SU-DHL-6 (cell line): ENCODE data around the gene CLSTN3.

Experiments
- H2AFZ ChIP-seq: fragments of 200-600 bp; sonication (generic); 2 replicates; pipeline ENCODE4 v1.6.1; 2014; ENCODE audit warnings: low read depth, mild to moderate bottlenecking, moderate library complexity, mixed read lengths, antibody characterized with exemption, low read length; ENCODE audit not compliant: severe bottlenecking
- H3F3A ChIP-seq: fragments of 200-600 bp; shearing (Covaris generic); 2 replicates; pipeline ENCODE4 v1.6.0; 2016; ENCODE audit warnings: antibody characterized with exemption, mild to moderate bottlenecking; ENCODE audit not compliant: insufficient read depth
- H3K27ac ChIP-seq: fragments of 200-600 bp; sonication (generic); 2 replicates; pipeline ENCODE4 v1.5.1; 2016; ENCODE audit warnings: low read depth, mild to moderate bottlenecking, low read length, moderate library complexity, mixed read lengths
- H3K27me3 ChIP-seq: fragments of 200-600 bp; sonication (generic), shearing (Covaris generic); 2 replicates; pipeline ENCODE4 v1.6.0; 2014; ENCODE audit warnings: mild to moderate bottlenecking, low read length
- H3K36me3 ChIP-seq: fragments of 200-600 bp; sonication (generic); 2 replicates; pipeline ENCODE4 v1.6.1; 2014; ENCODE audit warnings: mild to moderate bottlenecking, low read length, mixed read lengths
- H3K4me2 ChIP-seq: fragments of 300-600, 200-600 bp; shearing (Covaris generic), sonication (generic); 2 replicates; pipeline ENCODE4 v1.6.0; 2014; ENCODE audit warnings: low read length, low read depth, mild to moderate bottlenecking; ENCODE audit not compliant: poor library complexity, severe bottlenecking
- H3K4me3 ChIP-seq: fragments of 200-600 bp; sonication (generic); 2 replicates; pipeline ENCODE4 v1.5.1; 2014; ENCODE audit warnings: antibody characterized with exemption, low read length, mild to moderate bottlenecking, mixed read lengths; ENCODE audit not compliant: insufficient read depth, poor library complexity, severe bottlenecking
- H3K79me2 ChIP-seq: fragments of 200-600 bp; sonication (generic); 2 replicates; pipeline ENCODE4 v1.6.1; 2014; ENCODE audit warnings: mild to moderate bottlenecking, low read length, moderate library complexity; ENCODE audit not compliant: insufficient read depth
- H3K9ac ChIP-seq: fragments of 200-600 bp; sonication (generic); 2 replicates; pipeline ENCODE4 v1.7.0; 2014; ENCODE audit warnings: mild to moderate bottlenecking, low read length
- H3K9me2 ChIP-seq: fragments of 200-600 bp; sonication (generic); replicated peaks from 2 replicates; pipeline ENCODE4 v1.6.1; 2014; ENCODE audit warnings: low read length; ENCODE audit not compliant: insufficient read depth
- H3K9me3 ChIP-seq: fragments of 200-600 bp; sonication (generic); 2 replicates; pipeline ENCODE4 v1.6.1; 2014; ENCODE audit warnings: low read length, mixed read lengths; ENCODE audit not compliant: insufficient read depth
- H4K20me1 ChIP-seq: fragments of 200-600 bp; sonication (generic); 2 replicates; pipeline ENCODE4 v1.6.1; 2014; ENCODE audit warnings: low read depth, mild to moderate bottlenecking, antibody characterized with exemption, low read length, moderate library complexity, mixed read lengths
- EZH2phosphoT487 ChIP-seq: fragments of 200-600 bp; sonication (generic), shearing (Covaris generic); conservative IDR thresholded peaks from 2 replicates; pipeline ENCODE4 v1.6.1; 2018; ENCODE audit warnings: mild to moderate bottlenecking, antibody characterized with exemption, low read length, moderate library complexity, mixed read lengths
- TF ChIP-seq, protein P1 (sequence below): fragments of 200-600 bp; sonication (generic); IDR thresholded peaks from one replicate; pipeline ENCODE4 v1.5.1; 2017; ENCODE audit warnings: antibody characterized with exemption, mild to moderate bottlenecking, low read length, moderate library complexity; ENCODE audit not compliant: insufficient read depth, poor library complexity, severe bottlenecking

Gene CLSTN3

DNA sequence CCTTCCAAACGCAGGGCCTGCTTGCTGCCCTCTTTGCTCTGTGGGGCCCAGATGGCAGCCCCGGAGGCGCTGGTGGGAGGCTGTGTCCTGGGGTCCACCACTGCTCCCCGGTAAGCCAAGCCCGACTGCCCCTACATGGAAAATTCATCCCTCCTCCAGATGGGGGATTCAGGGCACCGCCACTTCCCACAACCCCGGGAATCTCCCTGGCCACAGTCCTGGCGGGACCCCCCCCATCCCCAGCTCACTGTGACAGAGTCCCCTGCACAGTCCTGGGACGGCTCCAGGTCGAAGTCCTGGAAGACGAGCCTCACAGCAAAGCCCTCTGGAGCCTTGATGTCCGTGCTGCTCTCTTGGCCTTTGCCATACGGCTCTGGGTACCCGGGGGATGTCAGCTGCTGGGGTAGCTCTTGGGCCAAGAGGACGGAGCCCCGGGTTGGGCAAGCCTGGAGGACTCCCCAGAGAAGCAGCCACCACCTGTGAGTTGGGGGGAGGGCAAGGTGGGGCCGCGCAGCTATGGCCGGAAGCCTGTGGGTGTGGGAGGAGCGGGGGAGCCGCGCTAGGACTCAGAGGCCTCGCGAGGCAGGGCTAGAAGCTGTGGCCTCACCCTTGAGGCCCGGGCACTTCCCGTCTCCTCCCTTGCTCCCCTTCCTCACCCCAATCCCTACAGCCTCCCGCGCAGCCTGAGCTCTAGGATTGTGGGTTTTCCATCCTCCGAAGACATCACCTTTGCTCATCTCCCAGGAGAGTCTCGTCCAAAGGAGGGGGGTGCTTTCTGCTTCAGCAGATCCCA, 22.0 kb upstream of the CLSTN3 start:
- Histone ChIP-seq H2AFZ (peak overlapping the region; percentile 88), H3F3A (no peaks in the 10 kb centered on the region; the same call in 1 of the 2 replicates), H3K9me3 (peaks cover 7% of the 10 kb centered on the region), H4K20me1 (no peaks in the 10 kb centered on the region), H3K27me3 (no peaks in the 10 kb centered on the region), H3K27ac (peak overlapping the region; percentile 49; the same call in 1 of the 2 replicates), H3K36me3 (no peaks in the 10 kb centered on the region; the same call in 1 of the 2 replicates), H3K4me2 (peak overlapping the region; percentile 99), H3K79me2 (no peaks in the 10 kb centered on the region), H3K9me2 (no peaks in the 10 kb centered on the region), H3K9ac (peak overlapping the region; percentile 82), H3K4me3 (peak overlapping the region; percentile 79)
- TF ChIP-seq, protein P1, sequence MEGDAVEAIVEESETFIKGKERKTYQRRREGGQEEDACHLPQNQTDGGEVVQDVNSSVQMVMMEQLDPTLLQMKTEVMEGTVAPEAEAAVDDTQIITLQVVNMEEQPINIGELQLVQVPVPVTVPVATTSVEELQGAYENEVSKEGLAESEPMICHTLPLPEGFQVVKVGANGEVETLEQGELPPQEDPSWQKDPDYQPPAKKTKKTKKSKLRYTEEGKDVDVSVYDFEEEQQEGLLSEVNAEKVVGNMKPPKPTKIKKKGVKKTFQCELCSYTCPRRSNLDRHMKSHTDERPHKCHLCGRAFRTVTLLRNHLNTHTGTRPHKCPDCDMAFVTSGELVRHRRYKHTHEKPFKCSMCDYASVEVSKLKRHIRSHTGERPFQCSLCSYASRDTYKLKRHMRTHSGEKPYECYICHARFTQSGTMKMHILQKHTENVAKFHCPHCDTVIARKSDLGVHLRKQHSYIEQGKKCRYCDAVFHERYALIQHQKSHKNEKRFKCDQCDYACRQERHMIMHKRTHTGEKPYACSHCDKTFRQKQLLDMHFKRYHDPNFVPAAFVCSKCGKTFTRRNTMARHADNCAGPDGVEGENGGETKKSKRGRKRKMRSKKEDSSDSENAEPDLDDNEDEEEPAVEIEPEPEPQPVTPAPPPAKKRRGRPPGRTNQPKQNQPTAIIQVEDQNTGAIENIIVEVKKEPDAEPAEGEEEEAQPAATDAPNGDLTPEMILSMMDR = no peak
- no peak for TF ChIP-seq EZH2phosphoT487

DNA sequence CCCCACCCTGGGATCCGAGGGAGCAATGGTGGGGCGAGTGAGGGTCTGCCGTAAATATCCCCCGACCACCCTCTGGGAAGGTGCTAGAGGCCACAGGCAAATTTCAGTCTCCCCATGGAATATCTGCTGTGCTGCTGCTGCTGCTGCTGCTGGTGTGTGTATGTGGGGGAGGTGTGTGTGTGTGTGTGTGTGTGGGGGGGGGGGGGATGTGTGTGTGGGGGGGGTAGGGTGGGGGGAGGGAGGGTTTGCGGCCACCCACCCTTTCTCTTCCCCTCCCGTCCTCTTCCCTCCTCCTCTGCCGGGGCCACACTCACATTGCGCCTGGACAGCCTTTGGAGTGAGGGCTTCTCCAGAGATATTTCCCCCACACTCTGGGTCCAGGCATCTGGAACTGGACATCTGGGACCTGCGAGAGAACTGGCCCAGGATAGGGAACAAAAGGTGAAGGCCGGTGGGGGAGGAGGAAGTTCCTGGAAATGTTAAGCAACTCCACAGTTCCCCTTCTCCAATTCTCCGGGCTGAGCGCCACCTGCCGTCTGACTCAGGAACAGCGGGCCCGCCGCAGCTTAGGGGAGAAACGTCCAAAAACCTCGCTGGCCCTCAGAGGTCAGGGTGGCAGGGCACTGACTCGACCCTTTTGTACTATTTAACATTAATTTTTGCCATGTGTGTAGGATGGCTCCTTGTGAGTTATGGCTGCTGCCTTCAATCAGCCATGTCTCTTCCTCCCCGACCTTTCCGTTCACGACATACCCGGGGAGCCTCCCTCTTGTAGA, 21.2 kb upstream of the CLSTN3 start, which contains the start of gene C1RL:
TSS of gene C1RL (minus strand) at position 419 of the 776 bp plus-strand sequence. CDS start at position 385, 34 bp downstream.
- Histone ChIP-seq H3K27me3 (no peaks in the 10 kb centered on the region), H3K9me3 (peaks cover 7% of the 10 kb centered on the region), H4K20me1 (no peaks in the 10 kb centered on the region), H2AFZ (peak within 1 kb of the TSS; percentile 88), H3F3A (no peaks in the 10 kb centered on the region; the same call in 1 of the 2 replicates), H3K4me3 (peak within 1 kb of the TSS; percentile 79), H3K9me2 (no peaks in the 10 kb centered on the region), H3K4me2 (peak within 1 kb of the TSS; percentile 99), H3K9ac (peak within 1 kb of the TSS; percentile 82), H3K79me2 (no peaks in the 10 kb centered on the region), H3K27ac (peak within 1 kb of the TSS; percentile 49; the same call in 1 of the 2 replicates), H3K36me3 (no peaks in the 10 kb centered on the region; the same call in 1 of the 2 replicates)
- TF ChIP-seq, protein P1 = peak; percentile 89
- TF ChIP-seq EZH2phosphoT487 = no peak

DNA sequence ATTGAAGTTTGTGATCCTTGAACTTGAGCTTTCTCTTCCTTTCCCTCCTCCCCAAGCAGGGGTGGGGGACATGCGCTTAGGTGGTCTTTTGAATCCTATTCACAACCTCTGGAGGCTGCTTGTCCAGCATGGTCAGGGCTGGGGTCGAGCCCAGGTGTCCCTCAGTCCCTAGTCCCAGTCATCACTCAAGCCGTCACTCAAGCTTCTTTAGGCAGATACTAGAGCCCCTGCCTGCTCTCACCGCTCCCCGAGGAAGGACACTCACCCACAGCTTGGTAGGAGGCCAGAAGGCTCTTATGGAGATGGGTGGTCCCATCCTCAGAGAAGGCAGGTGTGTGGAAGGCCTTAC, 20.6 kb upstream of the CLSTN3 start:
- Histone ChIP-seq H3F3A (no peaks in the 10 kb centered on the region; the same call in 1 of the 2 replicates), H3K27ac (no peak overlapping the region), H3K36me3 (no peaks in the 10 kb centered on the region; the same call in 1 of the 2 replicates), H4K20me1 (no peaks in the 10 kb centered on the region), H3K9me3 (peaks cover 7% of the 10 kb centered on the region), H3K4me2 (peak overlapping the region; percentile 75), H3K9ac (0 out of 2 replicates have a peak overlapping the region, but pooled peaks have one; percentile 82), H3K9me2 (no peaks in the 10 kb centered on the region), H2AFZ (no peak overlapping the region), H3K4me3 (no peak overlapping the region), H3K27me3 (no peaks in the 10 kb centered on the region), H3K79me2 (no peaks in the 10 kb centered on the region)
- TF ChIP-seq, protein P1 = no peak
- no peak for TF ChIP-seq EZH2phosphoT487
